Eye (tissue), 1 donor: Measurements from ENCODE around the gene TFB1M.
"Not testable (repeated sequence)": the region's sequence is repeated elsewhere in the genome, so short reads cannot be mapped to it uniquely, and the experiment has no call there.

ENCODE experiments used
- DNase-seq: peaks from one replicate; pipeline ENCODE4 v3.0.0-alpha.2; 2015

The TFB1M gene

DNA sequence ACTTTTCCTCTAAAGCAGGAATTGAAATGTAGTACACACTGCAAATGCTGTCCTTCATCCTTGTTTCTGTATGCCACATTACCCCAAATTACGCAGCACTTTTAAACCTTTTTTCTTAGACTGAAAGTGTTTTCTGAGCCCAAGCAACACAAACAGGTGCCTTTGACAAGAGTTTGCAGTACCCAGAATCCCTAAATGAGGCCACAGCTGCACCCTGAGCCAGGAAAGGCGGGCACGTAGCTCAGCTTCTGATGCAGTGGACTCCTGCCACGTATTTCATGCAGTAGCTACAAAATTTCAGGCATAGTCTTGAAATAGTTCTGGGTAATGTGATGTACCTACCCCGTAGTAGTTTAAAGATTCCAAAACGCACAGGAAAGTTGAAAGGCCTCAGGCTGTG is 81.4 kb downstream of the TFB1M start:
- DNase-seq: no peak

DNA sequence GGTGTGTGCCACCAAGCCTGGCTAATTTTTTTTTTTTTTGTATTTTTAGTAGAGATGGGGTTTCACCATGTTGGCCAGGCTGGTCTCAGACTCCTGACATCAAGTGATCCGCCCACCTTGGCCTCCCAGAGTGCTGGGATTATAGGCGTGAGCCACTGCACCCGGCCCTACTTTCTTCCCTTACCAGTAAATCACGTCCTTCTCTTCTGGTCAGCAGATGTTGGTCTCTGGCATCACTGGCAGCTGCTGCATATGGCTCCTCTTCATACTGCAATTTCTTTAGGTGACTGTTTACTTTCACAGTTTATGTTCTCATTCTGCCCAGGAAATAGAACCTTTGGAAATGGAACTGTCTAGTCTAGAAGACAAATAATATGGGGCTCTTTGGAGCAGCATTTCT is 83.3 kb downstream of the TFB1M start:
- DNase-seq: not testable (repeated sequence)

DNA sequence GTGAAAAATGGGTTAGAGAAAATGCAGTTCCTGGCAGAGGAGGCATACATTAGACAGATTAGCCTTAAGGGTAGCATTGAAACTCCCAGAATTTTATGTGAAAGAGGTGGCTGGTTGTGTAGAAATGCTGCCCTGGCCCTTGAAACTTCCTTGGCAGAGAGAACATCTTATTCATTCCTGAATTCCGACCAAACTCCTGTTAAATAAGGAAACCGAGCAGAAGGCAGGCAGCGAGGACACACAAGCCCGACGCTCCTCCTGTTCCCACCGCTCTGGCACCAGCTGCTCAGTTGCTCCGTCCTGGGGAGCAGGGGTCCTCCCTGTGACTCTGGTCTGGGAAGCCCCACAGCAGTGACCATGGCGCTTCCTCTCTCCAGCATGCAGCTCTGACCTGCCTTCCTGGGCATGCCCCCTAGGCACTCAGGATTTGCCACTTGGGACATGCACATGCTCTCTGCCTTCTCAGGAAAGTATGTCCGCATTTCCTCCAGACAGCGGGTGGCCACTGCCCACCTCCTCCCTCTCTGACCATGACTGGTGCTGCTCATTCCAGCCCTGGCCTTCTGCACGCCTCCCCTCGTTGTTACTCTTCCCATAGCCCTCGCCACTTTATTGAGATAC is 85.6 kb downstream of the TFB1M start:
- DNase-seq: no peak

DNA sequence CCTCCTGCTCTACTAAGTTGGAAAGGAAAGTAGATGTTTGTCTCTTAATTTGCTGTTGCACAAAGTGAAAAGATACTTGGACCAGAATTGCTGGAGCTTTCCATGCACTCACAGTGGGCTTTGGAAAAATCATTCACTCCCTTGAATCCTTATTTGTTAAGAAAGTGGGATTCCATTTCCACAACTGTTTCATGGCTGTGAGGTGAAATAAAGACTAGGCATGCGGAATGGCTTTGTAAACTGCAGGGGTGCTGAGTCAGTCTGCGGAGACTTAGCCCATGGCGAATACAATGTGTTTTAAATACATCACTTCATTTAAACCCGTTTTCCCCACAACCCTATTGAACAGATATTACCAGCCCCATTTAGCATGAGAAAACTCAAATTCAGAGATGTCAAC is 87.2 kb downstream of the TFB1M start:
- DNase-seq: no peak

DNA sequence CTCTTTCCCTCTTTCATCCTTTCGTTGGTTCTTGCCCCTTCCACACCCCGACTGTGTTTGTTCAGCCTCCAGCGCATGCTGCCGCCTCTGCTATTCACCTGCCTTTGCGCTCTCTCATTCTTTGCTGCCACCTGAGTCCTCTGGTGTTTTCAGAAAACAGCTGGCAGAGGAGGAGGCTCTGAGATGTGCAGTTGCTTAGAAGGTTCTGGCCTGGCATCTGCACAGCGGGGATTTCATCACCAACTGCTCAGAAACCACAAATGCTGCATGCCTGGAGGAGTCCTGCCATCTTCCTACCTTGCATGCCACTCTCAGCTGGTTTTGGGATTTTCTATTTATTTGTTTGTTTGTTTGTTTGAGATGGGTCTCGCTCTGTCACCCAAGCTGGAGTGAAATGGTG is 89.7 kb downstream of the TFB1M start:
- no peak for DNase-seq

DNA sequence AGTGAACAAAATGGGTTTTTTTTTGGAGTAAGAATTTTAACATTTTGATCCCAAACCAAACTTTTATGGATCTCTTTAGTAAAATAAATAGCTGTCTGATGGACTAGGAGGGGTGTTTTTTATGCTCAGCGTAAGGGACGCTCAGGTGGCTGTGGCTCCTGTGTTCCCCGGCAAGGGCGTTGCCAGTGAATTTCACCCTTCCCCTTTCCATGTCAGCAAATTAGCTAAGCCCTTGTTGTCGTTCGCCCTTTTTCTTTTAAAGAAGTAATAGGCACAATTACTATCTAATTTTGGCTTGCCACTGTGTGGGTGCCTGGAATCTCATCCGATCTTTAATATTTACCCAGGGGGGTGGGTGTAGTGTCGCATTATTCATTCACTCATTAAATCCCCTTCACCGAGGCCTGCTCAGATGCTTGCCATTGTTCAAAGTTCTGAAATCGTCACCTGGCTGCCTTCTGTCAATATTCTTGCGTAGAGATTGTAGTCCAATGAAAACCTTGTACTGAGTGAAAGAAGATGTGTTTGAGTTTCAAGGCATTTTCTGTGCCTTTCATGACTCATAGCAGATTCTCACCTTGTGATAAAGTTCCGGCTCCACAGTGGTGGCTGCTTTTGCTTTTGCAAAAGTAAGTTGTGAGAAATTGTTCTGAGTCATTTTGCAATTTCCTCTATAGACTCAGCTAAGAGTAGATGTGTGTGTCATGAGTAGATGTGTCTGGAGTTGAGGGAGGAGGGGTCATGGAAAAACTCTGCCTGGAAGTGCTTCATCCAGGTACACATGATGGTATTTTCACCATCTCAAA is 90.4 kb downstream of the TFB1M start:
- DNase-seq: no peak

DNA sequence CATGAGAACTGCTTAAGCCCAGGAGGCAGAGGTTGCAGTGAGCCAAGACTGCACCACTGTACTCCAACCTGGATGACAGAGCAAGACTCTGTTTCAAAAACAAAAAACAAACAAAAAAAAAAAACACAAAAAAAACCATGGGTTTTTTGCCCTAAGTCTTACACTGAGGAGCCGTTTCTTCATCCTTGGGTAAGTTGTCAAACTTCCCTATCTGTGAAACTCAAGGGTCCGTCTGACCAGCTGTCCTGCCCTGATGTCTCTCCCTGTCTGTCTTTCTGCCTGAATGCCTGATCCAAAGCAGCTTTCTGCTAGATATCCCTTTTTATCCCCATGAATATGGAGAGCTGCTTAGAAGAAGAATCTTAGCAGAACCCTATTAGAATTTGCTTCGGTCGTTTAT is 91.8 kb downstream of the TFB1M start:
- DNase-seq: no peak

DNA sequence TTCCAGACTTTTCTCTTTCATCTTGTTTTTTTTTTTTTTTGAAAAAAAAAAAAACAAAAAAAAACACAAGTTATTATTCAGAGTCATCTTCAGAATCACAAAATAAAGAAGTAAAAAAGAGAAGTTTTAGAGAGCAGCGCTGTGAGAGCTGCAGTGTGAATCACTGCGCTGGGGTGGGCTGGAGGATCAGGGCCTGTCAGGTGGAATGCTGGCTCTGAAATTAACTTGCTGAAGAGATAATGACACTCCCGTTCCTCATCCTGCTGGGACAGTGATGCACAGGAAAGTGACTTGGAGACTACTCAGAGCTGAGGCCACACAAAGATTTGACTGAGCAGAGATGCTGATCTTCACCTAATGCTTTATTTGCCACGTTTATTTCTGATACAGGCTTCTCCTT is 93.2 kb downstream of the TFB1M start:
- DNase-seq: no peak

DNA sequence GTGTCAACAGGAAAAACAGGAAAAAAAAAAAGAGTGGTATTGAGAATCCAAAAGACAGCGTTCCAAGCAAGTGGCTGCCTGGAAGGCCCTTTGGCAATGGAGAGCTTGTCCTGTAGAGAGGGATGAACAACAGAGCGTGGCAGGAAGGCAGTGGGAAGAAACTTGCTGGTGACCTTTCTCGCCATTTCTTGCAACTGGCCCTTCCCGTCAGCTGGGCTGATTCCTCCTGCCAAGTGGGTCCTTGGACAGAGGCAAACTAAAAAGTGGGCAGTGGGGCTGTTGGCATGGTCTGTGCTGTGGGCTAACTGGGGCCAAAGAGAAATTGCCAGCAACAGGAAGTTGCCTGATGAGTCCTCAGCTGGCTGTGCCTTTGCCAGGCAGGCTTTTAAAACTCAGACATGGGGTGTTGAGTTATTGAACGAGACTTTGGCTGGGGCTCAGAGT is 94.4 kb downstream of the TFB1M start:
- no peak for DNase-seq

DNA sequence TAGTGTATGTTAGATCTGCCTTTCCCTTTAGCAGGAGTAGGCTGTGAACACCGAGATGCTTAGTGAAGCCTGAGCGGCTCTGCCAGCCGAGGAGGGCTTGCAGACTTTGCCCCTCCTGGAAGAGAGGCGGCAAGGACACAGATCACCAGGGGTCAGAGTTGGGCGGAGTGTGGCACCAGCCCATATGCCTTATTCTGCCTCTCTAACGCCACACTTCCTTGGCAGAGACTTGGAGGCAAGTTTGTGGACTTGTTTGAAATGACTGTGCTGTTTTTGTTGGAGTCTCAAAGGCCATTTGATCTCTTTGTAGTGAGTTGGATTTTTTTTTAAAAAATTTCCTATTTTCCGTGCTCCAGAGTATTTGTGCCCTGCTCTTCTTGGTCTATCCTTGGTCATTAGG is 95.0 kb downstream of the TFB1M start:
- DNase-seq: no peak

DNA sequence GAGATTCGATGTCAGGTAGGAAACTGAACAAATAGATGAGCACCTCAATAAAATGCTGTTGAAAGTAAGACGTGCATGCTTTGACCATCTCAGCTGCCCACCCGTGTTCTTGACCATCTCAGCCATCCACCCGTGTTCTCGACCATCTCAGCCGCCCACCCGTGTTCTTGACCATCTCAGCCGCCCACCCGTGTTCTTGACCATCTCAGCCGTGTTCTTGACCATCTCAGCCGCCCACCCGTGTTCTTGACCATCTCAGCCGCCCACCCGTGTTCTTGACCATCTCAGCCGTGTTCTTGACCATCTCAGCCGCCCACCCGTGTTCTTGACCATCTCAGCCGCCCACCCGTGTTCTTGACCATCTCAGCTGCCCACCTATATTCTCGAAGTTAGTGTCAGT is 95.6 kb downstream of the TFB1M start:
- not testable (repeated sequence) for DNase-seq

DNA sequence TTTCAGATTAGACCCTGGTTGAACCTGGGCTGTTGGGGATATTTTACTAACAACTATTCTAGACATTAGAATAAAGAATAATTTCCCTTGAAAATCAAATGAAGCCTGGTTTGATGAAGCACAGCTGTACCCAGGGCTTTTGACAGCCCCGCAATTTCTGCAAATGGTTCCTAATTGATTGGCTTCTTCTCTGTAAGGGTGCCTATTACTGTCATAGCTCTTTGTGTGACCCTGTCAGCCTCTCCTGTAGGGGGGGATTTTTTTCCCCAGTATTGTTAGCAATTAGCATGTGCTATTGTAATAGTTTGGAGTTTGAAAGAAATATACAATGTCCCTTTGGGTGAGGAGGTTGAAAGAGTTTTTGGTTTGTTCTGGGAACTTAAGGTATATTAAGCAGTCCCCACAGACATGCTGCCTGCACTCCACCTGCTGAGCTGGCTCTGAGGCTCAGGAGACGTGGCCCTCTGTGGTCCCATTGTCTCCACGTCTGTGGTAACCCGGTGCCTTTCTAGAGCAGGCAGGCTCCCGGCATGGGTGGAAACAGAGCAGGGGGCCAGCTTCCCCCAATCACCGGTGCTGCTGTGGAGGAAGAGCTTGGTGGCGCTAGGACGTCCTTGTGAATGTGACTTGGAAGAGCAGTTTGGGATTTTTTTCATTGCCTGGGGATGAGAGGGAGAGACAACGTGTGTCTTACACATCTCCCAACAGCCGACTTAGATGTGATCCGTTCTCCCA is 97.8 kb downstream of the TFB1M start:
- DNase-seq: peak; percentile 73

DNA sequence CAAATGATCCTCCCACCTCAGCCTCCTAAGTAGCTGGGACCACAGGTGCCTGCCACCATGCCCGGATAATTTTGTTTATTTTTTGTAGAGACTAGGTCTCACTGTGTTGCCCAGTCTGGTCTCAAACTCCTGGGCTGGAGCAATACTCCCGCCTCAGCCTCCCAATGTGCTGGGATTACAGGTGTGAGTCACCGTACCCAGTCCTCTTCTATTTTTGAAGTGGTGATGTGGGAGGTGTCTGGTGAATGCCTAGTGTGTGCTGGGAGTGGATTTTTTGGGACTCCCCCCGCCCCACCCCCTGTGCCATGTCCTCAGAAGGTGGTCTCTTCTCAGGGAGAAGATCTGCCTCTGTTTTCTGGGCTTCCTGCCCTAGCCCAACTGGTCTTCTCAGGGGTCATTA is 98.4 kb downstream of the TFB1M start:
- DNase-seq: no peak

DNA sequence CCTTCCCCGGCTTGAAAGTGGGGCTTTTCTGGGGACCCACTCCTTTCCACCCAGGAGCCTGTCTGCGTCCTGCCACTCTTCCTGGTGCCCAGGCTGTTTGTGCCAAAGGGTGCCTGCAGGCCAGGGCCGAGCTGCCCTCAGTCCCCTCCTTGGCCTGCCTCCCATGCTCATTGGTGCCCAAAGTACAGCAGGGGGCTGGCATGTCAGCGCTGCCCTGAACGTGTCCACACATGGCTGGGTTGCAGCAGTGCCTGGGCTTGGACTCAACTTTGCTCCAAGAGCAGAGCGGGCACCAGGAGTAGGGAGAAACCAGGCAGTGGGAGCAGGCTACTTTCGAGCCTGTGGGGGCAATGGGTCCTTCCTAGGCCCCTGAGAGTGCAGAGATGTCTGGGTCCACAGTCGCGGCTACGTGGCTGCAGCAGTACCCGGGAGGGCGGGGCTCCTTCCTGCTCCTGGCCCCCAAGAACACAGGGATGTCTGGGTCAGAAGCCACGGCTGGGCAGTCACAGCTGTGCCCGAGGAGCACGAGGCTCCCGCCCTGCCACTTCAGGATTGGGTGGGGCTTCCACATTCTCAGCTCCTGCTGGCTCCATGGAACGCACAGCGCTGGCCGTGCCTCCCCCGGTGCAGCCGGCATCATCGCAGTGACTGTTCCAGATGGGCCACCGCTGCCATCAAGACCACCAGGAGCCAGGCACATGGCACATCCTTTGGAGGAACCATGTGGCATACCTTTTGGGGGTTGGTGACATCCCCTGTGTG is 100.5 kb downstream of the TFB1M start:
- no peak for DNase-seq

DNA sequence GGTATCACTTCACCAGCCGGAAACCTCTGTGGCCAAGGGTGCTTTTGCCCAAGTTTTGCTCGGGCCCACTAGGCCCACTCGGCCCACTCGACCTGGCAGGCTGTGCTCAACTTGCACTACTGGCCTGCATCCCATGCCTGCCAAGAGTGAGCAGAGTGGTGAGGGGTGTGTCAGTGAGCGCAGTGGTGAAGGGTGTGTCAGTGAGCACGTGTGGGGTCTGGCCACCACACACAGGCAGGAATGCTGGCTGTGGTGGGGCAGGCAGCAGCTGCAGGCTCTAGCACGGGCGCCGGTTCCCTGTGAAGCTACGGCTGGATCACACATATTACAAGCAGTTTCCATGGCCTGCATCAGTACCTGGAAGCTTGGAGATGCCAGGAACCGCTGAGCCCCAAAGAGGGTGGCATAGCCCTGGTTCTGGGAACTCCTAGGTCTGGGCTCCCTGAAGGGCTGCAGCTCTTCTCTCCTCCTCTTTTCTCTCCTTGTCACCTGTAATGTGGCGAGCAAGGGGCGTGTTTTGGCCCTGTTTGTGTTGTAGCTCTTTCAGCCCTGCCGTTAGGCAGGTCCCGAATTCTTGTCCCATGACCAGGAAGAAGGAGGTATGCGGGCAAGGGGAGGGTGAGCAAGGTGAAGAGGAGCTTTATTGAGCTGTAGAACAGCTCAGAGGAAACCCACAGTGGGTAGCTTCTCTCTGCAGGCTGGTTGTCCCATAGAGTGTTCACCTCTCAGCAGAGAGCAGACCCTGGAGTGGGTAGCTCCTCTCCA is 101.5 kb downstream of the TFB1M start:
- DNase-seq: no peak

DNA sequence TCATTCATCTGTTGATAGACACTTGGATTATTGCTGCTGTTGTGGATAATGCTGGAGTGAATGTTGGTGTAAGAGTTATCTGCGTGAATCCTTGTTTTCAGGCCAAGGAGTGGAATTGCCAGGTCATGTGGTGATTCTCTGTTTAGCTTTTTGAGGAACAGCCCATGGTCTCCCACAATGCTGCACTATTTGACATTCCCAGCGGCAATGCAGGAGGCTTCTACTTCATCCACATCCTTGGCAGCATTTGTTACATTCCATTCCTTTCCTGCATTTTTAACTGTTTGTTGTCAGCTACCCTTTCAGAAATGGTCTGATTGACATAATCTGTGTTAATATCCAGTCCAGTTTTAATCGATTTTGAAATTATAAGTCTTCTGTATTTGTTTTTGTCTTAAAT is 102.2 kb downstream of the TFB1M start:
- DNase-seq: no peak

DNA sequence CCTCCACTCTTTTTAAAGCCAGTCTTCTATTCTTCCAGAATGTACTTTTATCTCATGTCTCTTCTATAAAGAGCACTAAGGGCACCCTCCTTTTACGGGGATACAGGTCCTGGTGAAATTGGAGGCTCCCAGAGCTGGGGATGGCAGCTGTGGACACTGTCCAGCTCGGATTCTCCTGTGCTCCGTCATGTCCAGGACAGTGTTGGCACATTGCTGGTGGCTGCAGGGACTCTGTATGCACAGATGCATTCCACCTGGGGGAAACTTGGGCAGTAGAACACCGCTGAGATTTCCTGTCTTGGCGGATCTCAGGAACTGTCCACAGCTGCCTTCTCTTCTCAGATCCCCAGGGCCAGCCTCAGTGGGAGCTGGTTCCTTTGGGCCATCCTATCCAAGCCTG is 107.1 kb downstream of the TFB1M start:
- no peak for DNase-seq
